GM12878 (cell line): ENCODE data around the gene KLHL25.

Experiments
- CTCF ChIP-seq, 3 experiments: IDR thresholded peaks in 2 of 3; conservative IDR thresholded peaks in 1 of 3; 2 replicates each; pipeline ENCODE4 v1.5.1; 2011; ENCODE audit warnings: low read depth in 3 of 3, low read length in 3 of 3, mild to moderate bottlenecking in 3 of 3, control low read depth in 2 of 3, moderate library complexity in 2 of 3, inconsistent platforms in 1 of 3, mixed read lengths in 1 of 3; ENCODE audit not compliant: control insufficient read depth in 2 of 3, insufficient read depth in 1 of 3; ENCODE audit errors: extremely low read depth in 1 of 3
- EZH2 ChIP-seq: IDR thresholded peaks from 2 replicates; pipeline ENCODE4 v1.6.1; 2012; ENCODE audit warnings: low read depth, mild to moderate bottlenecking, control low read depth, inconsistent platforms, low read length, borderline replicate concordance; ENCODE audit not compliant: control insufficient read depth
- NR2C1 ChIP-seq: fragments of 450-650 bp; IDR thresholded peaks from 2 replicates; pipeline ENCODE4 v1.6.1; 2017; ENCODE audit warnings: antibody characterized with exemption, mild to moderate bottlenecking, moderate library complexity
- POLR2A ChIP-seq: IDR thresholded peaks from 2 replicates; pipeline ENCODE4 v1.6.1; 2011; ENCODE audit warnings: low read depth, mild to moderate bottlenecking, low read length
- TCF12 ChIP-seq: IDR thresholded peaks from 2 replicates; pipeline ENCODE4 v1.6.1; 2011; ENCODE audit warnings: low read depth, mild to moderate bottlenecking, low read length

- no peak for TF ChIP-seq POLR2A
- TF ChIP-seq NR2C1 = no peak
- TF ChIP-seq CTCF (IDR thresholded peaks at IDR 0.05 in 2 of 3, conservative IDR thresholded peaks at IDR 0.05 in 1 of 3; ENCODE audit: control insufficient read depth in 2 of 3, extremely low read depth in 1 of 3, insufficient read depth in 1 of 3, low read depth in 3 of 3, low read length in 3 of 3) = no peak
- no peak for TF ChIP-seq TCF12
- no peak for TF ChIP-seq EZH2
These were observed 68.3 kb downstream of the KLHL25 start for GRCh38 chr15:85726454-85726853.
